Smooth muscle cell (in vitro differentiated cells): ENCODE data around the gene SLC22A14. TPM values are rescaled to one million over a fixed set of nuclear protein-coding genes. Genes with fewer than 3 reads are reported as not detected.

Source experiments
- DNase-seq: peaks from one replicate; lab custom pipeline; 2025; ENCODE audit not compliant: unreplicated experiment; lab: John Stamatoyannopoulos, UW
- H2AFZ ChIP-seq: fragments of 200-600 bp; sonication (generic); 2 replicates; pipeline ENCODE4 v1.6.0; 2016; ENCODE audit warnings: antibody characterized with exemption, low read depth, mild to moderate bottlenecking
- H3F3A ChIP-seq: fragments of 200-600 bp; sonication (generic); 2 replicates; pipeline ENCODE4 v1.6.0; 2017; ENCODE audit warnings: antibody characterized with exemption, low read depth
- H3K27ac ChIP-seq: fragments of 200-600 bp; sonication (generic); 2 replicates; pipeline ENCODE4 v1.5.1; 2016; ENCODE audit warnings: low read depth, mild to moderate bottlenecking
- H3K27me3 ChIP-seq: fragments of 200-600 bp; sonication (generic); 2 replicates; pipeline ENCODE4 v1.6.1; 2016; ENCODE audit warnings: low read depth, mild to moderate bottlenecking
- H3K36me3 ChIP-seq: fragments of 200-600 bp; sonication (generic); 2 replicates; pipeline ENCODE4 v1.5.1; 2016; ENCODE audit warnings: low read depth
- H3K4me1 ChIP-seq: fragments of 200-600 bp; sonication (generic); 2 replicates; pipeline ENCODE4 v1.5.1; 2016; ENCODE audit warnings: low read depth
- H3K4me2 ChIP-seq: fragments of 200-600 bp; sonication (generic); 2 replicates; pipeline ENCODE4 v1.6.0; 2016; ENCODE audit warnings: mild to moderate bottlenecking
- H3K4me3 ChIP-seq: fragments of 200-600 bp; sonication (generic); 2 replicates; pipeline ENCODE4 v1.5.1; 2016; ENCODE audit warnings: mild to moderate bottlenecking
- H3K79me2 ChIP-seq: fragments of 200-600 bp; sonication (generic); 2 replicates; pipeline ENCODE4 v1.6.0; 2016; ENCODE audit warnings: low read depth, mild to moderate bottlenecking
- H3K9ac ChIP-seq: fragments of 200-600 bp; sonication (generic); 2 replicates; pipeline ENCODE4 v1.6.0; 2016; ENCODE audit warnings: low read depth
- H3K9me3 ChIP-seq: fragments of 200-600 bp; sonication (generic); replicated peaks from 2 replicates; pipeline ENCODE4 v1.5.1; 2016; ENCODE audit warnings: low read depth
- H4K20me1 ChIP-seq: fragments of 200-600 bp; sonication (generic); 2 replicates; pipeline ENCODE4 v1.6.0; 2016; ENCODE audit warnings: low read depth
- CTCF ChIP-seq: fragments of 200-600 bp; sonication (generic); IDR thresholded peaks from 2 replicates; pipeline ENCODE4 v1.5.1; 2017; ENCODE audit warnings: borderline replicate concordance, mild to moderate bottlenecking, antibody characterized with exemption; ENCODE audit not compliant: insufficient read depth, poor library complexity, severe bottlenecking
- WGBS: methylation state at CpG from one replicate; pipeline ENCODE4 v1.1.7; 2016; ENCODE audit warnings: low lambda C conversion rate; 5-methylcytosine and 5-hydroxymethylcytosine counted together
- polyA plus RNA-seq: library from polyadenylated mRNA; unstranded; fragments of >200 nt; fragmentation: Nextera tagmentation; extraction: Ambion mirVana; gene quantifications from 2 replicates; pipeline ENCODE4 v1.2.1, GENCODE V29; 2016
- total RNA-seq: library from RNA; depleted of rRNA; stranded (reverse); fragments of >200 nt; gene quantifications from 2 replicates; pipeline ENCODE4 v1.2.3, GENCODE V29; 2014

SLC22A14 gene
- total and polyA plus RNA-seq, 2 experiments from 2014 or later = 0.09 to 0.66 TPM

- H3K4me1 ChIP-seq = no peaks in the 10 kb centered on the region
- no peak for DNase-seq
- no peak overlapping the region for H3K4me3 ChIP-seq
- no peaks in the 10 kb centered on the region for H3K27me3 ChIP-seq
- no peaks in the 10 kb centered on the region for H3F3A ChIP-seq
- H4K20me1 ChIP-seq = no peaks in the 10 kb centered on the region
- 94% methylated on average over 3 of the region's 3 CpGs for WGBS
- no peaks in the 10 kb centered on the region for H3K9me3 ChIP-seq
- H2AFZ ChIP-seq = no peak overlapping the region
- TF ChIP-seq CTCF = no peak
- no peak overlapping the region for H3K27ac ChIP-seq
- H3K36me3 ChIP-seq = no peaks in the 10 kb centered on the region
- H3K4me2 ChIP-seq = no peak overlapping the region
- H3K79me2 ChIP-seq = no peaks in the 10 kb centered on the region
- no peak overlapping the region for H3K9ac ChIP-seq
These were observed 61.9 kb downstream of the SLC22A14 start for GRCh38 chr3:38343797-38344594.

- no peak for TF ChIP-seq CTCF
- H3K36me3 ChIP-seq = no peaks in the 10 kb centered on the region
- H3K9ac ChIP-seq = no peak overlapping the region
- DNase-seq = no peak
- WGBS = 43% methylated on average over 10 of the region's 10 CpGs
- H4K20me1 ChIP-seq = no peaks in the 10 kb centered on the region
- H3K9me3 ChIP-seq = no peaks in the 10 kb centered on the region
- H3K4me1 ChIP-seq = no peaks in the 10 kb centered on the region
- peak overlapping the region; percentile 97 for H3K4me2 ChIP-seq
- peak overlapping the region; percentile 77 for H3K4me3 ChIP-seq
- no peaks in the 10 kb centered on the region for H3F3A ChIP-seq
- H3K27ac ChIP-seq = no peak overlapping the region
- H3K27me3 ChIP-seq = no peaks in the 10 kb centered on the region
- H3K79me2 ChIP-seq = no peaks in the 10 kb centered on the region
- H2AFZ ChIP-seq = peak overlapping the region; percentile 84
These were observed 63.9 kb downstream of the SLC22A14 start for GRCh38 chr3:38345879-38346586.

GRCh38 chr3:38346587-38347410 is 64.7 kb downstream of the SLC22A14 start, which contains the start of gene XYLB:
XYLB (plus strand) TSS chr3:38346785; CDS start chr3:38346869, 84 bp downstream.
- Histone ChIP-seq H3K27me3 (no peaks in the 10 kb centered on the region), H3K9ac (no peak within 1 kb of the TSS), H3K79me2 (no peaks in the 10 kb centered on the region), H3K9me3 (no peaks in the 10 kb centered on the region), H3K4me3 (peak within 1 kb of the TSS; percentile 77), H3K4me1 (no peaks in the 10 kb centered on the region), H3K36me3 (no peaks in the 10 kb centered on the region), H3K27ac (no peak within 1 kb of the TSS), H3K4me2 (peak within 1 kb of the TSS; percentile 97), H2AFZ (peak within 1 kb of the TSS; percentile 96), H4K20me1 (no peaks in the 10 kb centered on the region), H3F3A (no peaks in the 10 kb centered on the region)
- WGBS = 4% methylated on average over 65 of the region's 85 CpGs
- DNase-seq = peak; percentile 52
- TF ChIP-seq CTCF = peak; percentile 68
